Measurements from ENCODE around the gene IRF5. TPM values are rescaled to one million over a fixed set of nuclear protein-coding genes. Genes with fewer than 3 reads are reported as not detected.

Gene IRF5
- polyA plus RNA-seq, 3 donors: 130 to 170 (median 155) TPM

GRCh38 chr7:128954830-128955802, 17.4 kb downstream of the IRF5 start:
- H4K20me1 ChIP-seq (ENCODE audit: insufficient read depth, low read length): peaks cover 31% of the 10 kb centered on the region
- H3K79me2 ChIP-seq (ENCODE audit: insufficient read depth, low read length): peaks cover 11% of the 10 kb centered on the region
- Mint-ChIP-seq H3K27me3 (ENCODE audit: low read depth in 3 of 3) (peaks cover 0 to 1% (median 0%) of the 10 kb centered on the region in 3 donors), H3K4me3 (peak overlapping the region in 1 of 2 donors; percentile 17), H3K4me1 (peaks cover 27% of the 10 kb centered on the region), H3K27ac (peak overlapping the region in 2 of 7 donors; percentile 50 to 61), H3K9me3 (no peaks in the 10 kb centered on the region), H3K36me3 (peaks cover 88 to 94% of the 10 kb centered on the region in 2 donors)
- no peak overlapping the region for H3K9ac ChIP-seq (ENCODE audit: insufficient read depth, low read length, poor library complexity, severe bottlenecking)
- peak overlapping the region in 1 of 2 donors; percentile 34 for H3K27ac ChIP-seq (ENCODE audit: low read depth in 1 of 2, low read length in 2 of 2)
- no peak overlapping the region for H2AFZ ChIP-seq (ENCODE audit: insufficient read depth, low read depth, low read length, poor library complexity, severe bottlenecking)
- intact Hi-C loops (cut with micrococcal nuclease): no loop called here
- TF ChIP-seq CTCF (IDR thresholded peaks at IDR 0.05): no peak
- H3K9me3 ChIP-seq (replicated peaks in 1 of 2; ENCODE audit: control insufficient read depth in 1 of 2, insufficient read depth in 1 of 2, low read length in 2 of 2): no peaks in the 10 kb centered on the region
- DNase-seq: no peak
- WGBS (ENCODE audit: insufficient coverage): 51% methylated on average over 9 of the region's 15 CpGs
- H3K36me3 ChIP-seq (replicated peaks in 1 of 2; ENCODE audit: control insufficient read depth in 1 of 2, insufficient read depth in 2 of 2, low read length in 2 of 2): peaks cover 64 to 96% of the 10 kb centered on the region in 2 donors
- H3K4me3 ChIP-seq (replicated peaks in 1 of 3; ENCODE audit: low read depth in 2 of 3, low read length in 3 of 3): no peak overlapping the region
- peaks cover 0 to 3% of the 10 kb centered on the region in 2 donors for H3K4me1 ChIP-seq (ENCODE audit: control insufficient read depth in 1 of 2, insufficient read depth in 2 of 2, low read length in 2 of 2)
- no peak overlapping the region for H3K4me2 ChIP-seq (replicated peaks; ENCODE audit: extremely low read depth, low read length, poor library complexity, severe bottlenecking)
- H3K27me3 ChIP-seq (ENCODE audit: control insufficient read depth in 2 of 2, insufficient read depth in 2 of 2, low read length in 2 of 2): no peaks in the 10 kb centered on the region

- Histone ChIP-seq H3K79me2 (ENCODE audit: insufficient read depth, low read length) (peaks cover 7% of the 10 kb centered on the region), H3K9me3 (replicated peaks in 1 of 2; ENCODE audit: control insufficient read depth in 1 of 2, insufficient read depth in 1 of 2, low read length in 2 of 2) (no peaks in the 10 kb centered on the region), H4K20me1 (ENCODE audit: insufficient read depth, low read length) (peaks cover 22% of the 10 kb centered on the region), H3K36me3 (replicated peaks in 1 of 2; ENCODE audit: control insufficient read depth in 1 of 2, insufficient read depth in 2 of 2, low read length in 2 of 2) (peaks cover 58 to 91% of the 10 kb centered on the region in 2 donors), H3K27me3 (ENCODE audit: control insufficient read depth in 2 of 2, insufficient read depth in 2 of 2, low read length in 2 of 2) (no peaks in the 10 kb centered on the region), H3K4me2 (replicated peaks; ENCODE audit: extremely low read depth, low read length, poor library complexity, severe bottlenecking) (no peak overlapping the region), H3K27ac (ENCODE audit: low read depth in 1 of 2, low read length in 2 of 2) (no peak overlapping the region), H3K9ac (ENCODE audit: insufficient read depth, low read length, poor library complexity, severe bottlenecking) (no peak overlapping the region), H3K4me1 (ENCODE audit: control insufficient read depth in 1 of 2, insufficient read depth in 2 of 2, low read length in 2 of 2) (peaks cover 0 to 3% of the 10 kb centered on the region in 2 donors), H2AFZ (ENCODE audit: insufficient read depth, low read depth, low read length, poor library complexity, severe bottlenecking) (no peak overlapping the region), H3K4me3 (replicated peaks in 1 of 3; ENCODE audit: low read depth in 2 of 3, low read length in 3 of 3) (no peak overlapping the region)
- TF ChIP-seq CTCF (IDR thresholded peaks at IDR 0.05): no peak
- intact Hi-C loops (cut with micrococcal nuclease): no loop called here
- Mint-ChIP-seq H3K36me3 (peaks cover 83 to 90% of the 10 kb centered on the region in 2 donors), H3K27ac (peak overlapping the region in 1 of 7 donors; percentile 27), H3K4me1 (peaks cover 21% of the 10 kb centered on the region), H3K27me3 (ENCODE audit: low read depth in 3 of 3) (peaks cover 0 to 1% (median 0%) of the 10 kb centered on the region in 3 donors), H3K9me3 (no peaks in the 10 kb centered on the region), H3K4me3 (no peak overlapping the region)
- DNase-seq: no peak
These were observed 18.3 kb downstream of the IRF5 start for GRCh38 chr7:128955981-128956380.
